Activated CD8-positive, alpha-beta memory T cell treated with anti-CD3 and anti-CD28 coated beads for 36 hours (primary cell): ENCODE measurements around the gene BPIFA2. TPM values are rescaled to one million over a fixed set of nuclear protein-coding genes. Genes with fewer than 3 reads are reported as not detected.
"Not testable (repeated sequence)": the region's sequence is repeated elsewhere in the genome, so short reads cannot be mapped to it uniquely, and the experiment has no call there.

Experiments
- CTCF ChIA-PET: fragments of 350-600 bp; sonication (Branson Sonifier 250); formaldehyde crosslinking; loops from one replicate; lab custom pipeline; 2021; ENCODE audit warnings: antibody characterized with exemption; lab: Charles Lee
- POLR2A ChIA-PET: fragments of 350-600 bp; sonication (Branson Sonifier 250); formaldehyde crosslinking; loops from one replicate; lab custom pipeline; 2021; ENCODE audit warnings: antibody characterized with exemption; lab: Charles Lee
- total RNA-seq, 2 experiments: library from RNA; stranded (reverse); gene quantifications; one replicate each; pipeline ENCODE4 v1.2.3, GENCODE V29; 2021

Gene BPIFA2
- total RNA-seq, 2 experiments from 2014 or later = not detected

DNA sequence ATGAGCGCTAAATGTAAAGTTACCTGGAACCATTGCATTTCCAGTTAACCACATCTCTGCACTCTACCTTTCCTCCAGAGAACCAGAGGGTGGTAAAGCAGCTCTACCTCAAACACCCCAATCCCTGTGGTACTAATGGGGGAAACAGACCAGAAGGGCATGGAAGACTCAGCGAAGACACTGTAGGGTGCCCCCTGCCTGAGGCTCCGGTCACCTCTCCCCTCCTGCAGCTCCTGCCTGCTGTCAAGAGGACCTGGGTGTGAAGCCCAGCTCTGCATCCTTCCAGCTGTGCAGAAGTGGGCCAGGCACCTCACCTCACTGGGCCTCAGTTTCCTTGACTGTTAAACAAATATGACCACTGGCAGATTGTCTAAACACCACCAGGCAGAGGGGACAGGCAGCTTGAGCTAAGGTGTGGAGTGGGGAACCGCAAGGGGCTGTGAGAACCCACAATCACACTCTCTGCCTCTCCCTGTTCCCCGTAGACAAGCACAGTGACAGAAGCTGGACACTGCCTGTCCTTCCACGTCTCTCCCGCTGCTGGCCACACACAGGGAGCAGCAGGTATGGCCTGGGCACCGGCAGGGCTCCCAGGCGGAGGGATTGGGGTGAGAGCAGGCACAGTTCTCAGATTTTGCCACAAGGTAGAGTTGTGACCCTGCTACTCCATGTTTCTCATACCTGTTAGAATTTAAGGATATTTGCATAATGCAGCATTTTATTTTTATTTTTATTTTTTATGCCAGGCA is 9.1 kb upstream of the BPIFA2 start:
- CTCF ChIA-PET = no interaction called here
- POLR2A ChIA-PET = no interaction called here

DNA sequence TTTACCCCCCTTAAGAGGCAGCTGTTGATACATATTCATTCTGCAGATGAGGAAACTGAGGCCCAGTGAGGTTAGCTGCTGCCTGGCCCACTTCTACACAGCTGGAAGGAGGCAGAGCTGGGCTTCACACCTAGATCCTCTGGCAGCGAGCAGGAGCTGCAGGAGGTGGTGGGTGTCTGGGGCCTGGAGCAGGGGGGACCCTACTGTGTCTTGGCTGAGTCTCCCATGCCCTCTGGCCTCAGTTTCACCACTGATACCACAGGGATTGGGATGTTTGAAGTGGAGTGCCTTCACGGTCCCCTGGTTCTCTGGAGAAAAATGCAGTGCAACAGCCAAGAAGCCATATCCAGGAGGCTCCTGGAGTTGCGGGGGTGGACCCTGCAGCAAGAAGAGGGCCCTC is 8.2 kb upstream of the BPIFA2 start:
- POLR2A ChIA-PET = no interaction called here
- CTCF ChIA-PET = no interaction called here

DNA sequence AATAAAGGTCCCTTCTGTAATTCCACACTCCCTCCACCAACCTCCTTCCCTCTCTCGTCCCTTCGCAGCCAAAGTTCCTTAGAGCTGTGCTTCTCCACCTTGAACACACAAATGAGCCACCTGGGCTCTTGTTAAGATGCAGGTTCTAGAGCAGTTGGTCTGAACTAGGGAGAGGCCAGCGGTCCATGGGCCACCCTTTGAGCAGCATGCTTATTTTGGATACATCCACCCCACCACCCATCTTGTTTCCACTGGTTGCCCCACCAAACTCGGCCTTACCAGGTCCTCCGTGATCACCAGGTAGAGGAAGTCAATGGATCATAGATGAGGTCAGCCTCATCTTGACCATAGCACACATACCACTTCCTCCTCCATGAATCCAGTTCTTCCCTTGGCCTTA is 7.3 kb upstream of the BPIFA2 start:
- ChIA-PET CTCF (no interaction called here), POLR2A (no interaction called here)

DNA sequence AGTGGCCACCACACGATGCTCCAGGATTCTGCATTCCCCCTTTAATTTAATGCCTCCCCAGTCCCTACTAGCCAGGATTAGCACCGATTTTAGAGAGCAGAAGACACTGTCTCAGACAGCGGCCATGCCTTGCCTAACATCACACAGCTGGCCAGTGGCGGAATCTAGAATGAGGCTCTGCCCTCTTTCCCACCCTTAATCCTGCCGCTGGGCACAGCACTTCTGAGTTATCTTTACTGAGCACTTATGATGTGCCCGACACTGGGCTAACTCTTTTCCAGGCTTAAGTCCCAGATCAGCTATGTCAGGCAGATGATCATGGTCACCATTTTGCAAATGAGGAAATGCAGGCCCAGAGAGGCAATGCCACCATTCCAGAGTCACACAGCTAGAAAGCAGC is 5.6 kb upstream of the BPIFA2 start:
- POLR2A ChIA-PET = no interaction called here
- CTCF ChIA-PET = no interaction called here

DNA sequence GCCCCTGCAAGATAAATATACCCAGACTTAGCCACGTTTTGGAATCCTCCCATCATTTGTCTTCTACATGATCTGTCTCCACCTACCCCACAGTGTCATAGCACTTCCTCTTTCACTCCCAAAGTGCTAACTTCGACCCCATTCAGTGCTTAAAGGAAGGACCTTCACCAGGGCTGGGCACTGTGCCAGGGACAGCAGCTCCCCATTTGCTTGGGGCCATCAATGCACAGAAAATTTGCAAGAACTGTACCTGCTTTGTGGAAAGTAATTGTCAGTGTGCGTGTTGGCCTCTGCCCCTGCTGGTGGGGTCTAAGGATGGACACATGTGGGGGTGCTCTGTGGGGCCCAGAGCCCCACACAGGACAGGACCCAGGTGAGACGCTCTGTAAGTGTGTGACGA is 5.2 kb upstream of the BPIFA2 start:
- ChIA-PET CTCF (no interaction called here), POLR2A (no interaction called here)

DNA sequence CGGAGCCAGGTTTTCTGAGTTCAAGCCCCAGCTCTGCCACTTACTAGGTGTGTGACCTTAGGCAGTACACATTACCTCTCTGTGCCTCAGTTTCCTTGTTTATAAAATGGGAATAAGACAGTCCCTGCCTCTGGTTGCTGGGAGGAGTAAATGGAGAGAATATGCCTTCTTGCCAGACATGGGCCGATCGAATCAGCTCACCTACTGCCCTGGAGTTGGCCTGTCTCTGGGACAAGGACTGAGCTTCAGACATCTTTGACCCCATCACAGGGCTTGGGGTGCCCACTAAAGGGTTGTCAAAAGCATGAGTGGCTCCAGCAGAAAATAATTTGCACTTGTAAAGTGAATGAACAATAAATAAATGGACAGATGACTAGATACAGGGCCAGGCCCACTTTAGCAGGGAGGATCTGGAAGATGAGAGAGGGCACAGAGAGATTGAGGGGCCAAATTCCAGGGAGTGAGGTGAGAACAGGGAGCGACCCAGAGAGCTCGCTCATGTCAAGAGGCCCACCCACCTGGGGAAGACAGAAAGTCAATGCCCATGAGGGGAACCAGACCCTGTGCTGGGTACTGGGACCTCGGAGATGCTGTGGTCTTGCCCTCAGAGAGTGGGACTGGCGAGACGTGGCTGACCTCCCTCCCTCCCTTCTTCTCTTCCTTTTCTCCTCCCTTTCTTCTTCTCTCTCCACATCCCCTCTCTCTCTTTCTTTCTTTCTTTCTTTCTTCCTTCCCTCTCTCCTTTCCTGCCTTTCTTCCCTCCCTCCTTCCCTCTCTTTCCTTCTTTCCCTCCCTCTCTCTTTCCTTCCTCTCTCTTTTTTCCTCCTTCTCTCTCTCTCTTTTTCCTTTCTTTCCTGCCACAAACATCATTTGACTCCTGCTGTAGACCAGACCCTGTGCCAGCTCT is 3.9 kb upstream of the BPIFA2 start:
- CTCF ChIA-PET = no interaction called here
- POLR2A ChIA-PET = no interaction called here

DNA sequence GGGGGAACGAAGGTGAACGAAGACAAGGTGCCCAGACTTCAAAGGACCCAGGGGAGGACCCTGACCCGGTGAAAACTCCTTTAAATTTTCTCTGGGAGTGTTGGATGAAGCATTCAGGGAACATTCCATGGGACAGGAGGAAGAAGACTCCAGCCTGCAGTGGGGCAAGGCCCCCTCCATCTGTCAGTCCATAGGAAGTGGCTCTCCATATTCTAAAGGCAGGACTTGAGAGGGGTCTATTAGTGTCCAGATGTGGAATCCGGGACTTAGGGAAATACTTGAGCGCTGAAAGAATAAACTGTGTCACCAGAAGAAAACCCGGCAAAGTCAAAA is 3.2 kb upstream of the BPIFA2 start:
- ChIA-PET CTCF (no interaction called here), POLR2A (no interaction called here)

DNA sequence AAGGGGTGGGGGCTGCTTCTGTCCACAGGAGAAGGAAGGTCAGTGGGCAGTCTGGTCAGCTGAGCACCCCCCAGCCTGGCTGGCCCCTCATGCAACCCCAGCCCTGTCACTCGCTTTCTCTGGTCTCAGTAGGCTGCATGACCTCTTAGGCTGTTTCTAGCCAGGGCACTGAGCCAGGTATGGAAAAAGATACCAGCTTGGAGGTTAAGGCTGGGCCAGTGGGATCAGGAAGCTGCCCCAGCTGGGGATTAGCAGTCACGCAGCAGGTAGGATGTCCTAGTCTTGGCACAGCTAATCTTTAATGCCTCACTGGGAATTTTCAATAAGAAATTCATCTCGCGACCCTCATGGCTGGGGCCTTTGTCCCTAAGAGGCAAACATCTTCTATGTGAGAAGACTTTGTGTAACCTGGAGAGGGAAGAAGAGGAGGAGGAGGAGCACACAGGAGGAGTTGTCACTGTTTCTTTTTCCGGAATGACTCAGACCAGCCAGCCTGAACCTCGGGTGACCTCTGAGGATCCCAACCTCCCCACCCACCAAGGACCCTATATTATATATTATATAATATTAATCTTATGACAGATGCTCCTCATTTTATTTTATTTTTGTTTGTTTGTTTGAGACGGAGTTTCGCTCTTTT is 2.4 kb upstream of the BPIFA2 start:
- ChIA-PET CTCF (no interaction called here), POLR2A (no interaction called here)

DNA sequence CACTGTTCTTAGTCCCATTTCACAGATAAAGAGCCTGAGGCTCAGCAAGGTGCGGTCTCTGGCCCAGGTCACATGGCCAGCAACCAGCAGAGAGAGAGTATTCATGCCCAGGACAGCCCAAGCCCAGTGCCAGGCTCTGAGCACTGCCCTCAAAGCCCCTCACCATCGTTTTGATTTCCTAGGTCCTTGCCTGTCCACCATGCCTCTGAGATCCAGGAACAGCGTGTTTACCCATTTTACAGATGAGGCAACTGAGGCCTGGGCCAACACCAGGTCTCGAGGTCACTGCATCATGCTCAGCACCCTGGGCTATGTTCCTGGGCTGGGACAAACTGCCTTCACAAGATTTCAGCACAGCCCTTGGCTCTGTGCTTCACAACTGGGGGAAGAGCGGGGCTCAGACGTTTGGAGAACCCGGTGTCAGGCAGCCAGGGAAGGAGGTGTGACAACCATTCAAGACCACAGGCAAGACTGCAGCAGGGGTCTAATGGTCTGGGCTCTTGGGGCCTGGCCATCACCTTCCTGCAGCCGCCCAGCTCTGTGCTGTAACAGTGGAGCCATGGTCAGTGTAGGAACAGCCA is 1.3 kb upstream of the BPIFA2 start:
- POLR2A ChIA-PET = no interaction called here
- CTCF ChIA-PET = no interaction called here

DNA sequence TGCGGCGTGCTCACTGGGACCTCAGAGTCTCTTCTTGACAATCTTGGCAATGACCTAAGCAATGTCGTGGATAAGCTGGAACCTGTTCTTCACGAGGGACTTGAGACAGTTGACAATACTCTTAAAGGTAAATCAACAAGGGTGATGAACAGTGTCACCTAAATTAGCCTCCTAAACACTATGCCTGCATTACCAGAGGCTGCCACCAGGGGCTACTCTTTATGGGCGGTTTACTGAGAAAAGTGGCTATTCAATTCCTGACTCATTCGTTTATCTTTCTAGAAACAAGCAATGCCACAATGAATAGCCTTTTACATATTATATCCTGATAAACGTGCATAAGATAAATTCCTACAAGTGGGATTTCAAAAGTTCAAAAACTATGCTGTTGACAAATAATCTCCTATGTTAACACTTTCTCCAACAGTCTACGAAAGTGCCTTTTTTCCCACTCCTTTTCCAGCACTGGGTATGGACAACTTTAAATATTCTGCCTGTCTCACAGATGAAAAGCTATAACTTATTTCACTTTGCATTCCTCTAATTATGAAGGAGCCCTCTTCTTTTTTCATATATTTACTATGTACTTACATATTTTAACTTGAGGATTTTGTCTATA is 1.3 kb downstream of the BPIFA2 start:
- ChIA-PET CTCF (no interaction called here), POLR2A (no interaction called here)

DNA sequence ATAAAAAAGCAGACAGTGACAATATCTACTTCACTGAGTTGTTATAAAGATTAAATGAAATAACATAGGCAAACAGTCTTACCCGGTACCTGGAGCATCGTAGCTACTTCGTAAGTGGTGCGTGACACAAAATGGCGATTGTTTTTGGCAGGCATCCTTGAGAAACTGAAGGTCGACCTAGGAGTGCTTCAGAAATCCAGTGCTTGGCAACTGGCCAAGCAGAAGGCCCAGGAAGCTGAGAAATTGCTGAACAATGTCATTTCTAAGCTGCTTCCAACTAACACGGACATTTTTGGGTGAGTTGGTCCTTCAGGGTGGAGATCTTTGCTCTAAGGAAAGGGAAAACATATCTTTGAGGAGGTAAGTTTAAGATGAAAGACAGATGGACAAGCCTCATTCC is 4.8 kb downstream of the BPIFA2 start:
- CTCF ChIA-PET = no interaction called here
- POLR2A ChIA-PET = no interaction called here

DNA sequence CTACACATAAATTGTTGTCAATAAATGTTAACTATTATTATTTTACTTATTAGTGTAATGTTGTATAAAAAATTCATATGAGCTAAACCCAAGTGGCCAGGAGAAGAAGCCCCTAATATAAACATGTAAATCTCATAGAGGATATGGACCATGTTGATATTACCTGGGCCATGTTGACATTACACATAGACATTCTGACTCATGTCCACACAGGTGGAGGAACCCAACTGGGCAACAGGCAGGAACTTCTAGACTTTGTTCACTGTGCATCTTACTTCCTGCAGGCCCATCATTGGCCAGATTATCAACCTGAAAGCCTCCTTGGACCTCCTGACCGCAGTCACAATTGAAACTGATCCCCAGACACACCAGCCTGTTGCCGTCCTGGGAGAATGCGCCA is 7.2 kb downstream of the BPIFA2 start:
- ChIA-PET POLR2A (no interaction called here), CTCF (no interaction called here)

DNA sequence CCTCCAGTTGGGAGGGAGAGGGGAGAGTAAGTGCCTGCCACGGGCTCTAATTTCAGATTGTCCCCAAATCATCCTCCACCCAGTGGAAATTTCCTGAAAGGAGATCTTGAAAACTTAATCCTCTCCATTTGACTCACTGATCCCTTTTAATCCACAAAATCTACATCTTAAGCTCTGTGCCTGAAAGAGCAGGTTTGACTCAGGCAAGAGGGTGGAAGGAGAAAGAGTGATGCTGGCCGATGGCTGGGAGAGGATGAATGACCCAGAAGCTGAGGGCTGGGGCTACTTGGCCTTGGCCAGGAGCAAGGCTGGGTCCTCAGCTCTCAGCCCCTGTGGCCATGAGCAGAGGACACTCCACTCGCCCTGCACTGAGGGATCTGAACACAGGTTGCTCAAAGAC is 8.1 kb downstream of the BPIFA2 start:
- CTCF ChIA-PET = no interaction called here
- POLR2A ChIA-PET = no interaction called here

DNA sequence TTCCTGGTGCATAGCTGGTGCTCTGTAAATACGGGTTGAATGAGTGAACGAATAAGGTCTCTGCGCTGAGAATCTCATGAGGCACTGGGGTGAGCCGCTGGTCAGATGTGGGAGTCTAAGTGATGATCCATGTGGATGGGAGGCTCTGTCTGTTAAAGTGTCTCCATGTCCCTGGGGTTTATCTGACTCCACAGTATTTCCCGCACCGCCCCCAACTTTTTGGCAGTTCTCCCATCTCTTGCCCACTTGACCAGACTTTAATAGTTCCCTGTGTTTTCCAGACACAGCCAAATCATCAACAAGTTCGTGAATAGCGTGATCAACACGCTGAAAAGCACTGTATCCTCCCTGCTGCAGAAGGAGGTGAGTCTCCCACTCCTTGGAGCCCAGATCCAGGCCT is 9.9 kb downstream of the BPIFA2 start:
- ChIA-PET CTCF (no interaction called here), POLR2A (no interaction called here)

DNA sequence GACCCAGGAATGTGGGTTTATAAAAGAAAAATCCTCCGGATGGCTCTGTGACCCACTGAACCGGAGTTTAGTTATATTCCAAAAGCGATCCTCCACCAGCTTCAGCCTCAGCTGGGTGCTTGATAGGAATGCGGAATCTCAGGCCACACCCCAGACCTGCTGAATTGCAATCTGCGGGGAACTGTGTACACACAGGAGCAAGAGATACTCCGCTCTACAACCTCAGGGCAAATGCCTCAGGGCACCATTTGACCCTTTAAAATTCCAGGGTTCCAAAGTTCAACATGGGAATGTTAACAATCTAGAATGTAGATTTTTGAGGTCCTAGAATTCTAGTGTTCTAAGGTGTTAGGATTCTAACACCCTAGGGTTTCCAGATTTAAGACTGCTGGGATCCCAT is 10.8 kb downstream of the BPIFA2 start:
- POLR2A ChIA-PET = no interaction called here

DNA sequence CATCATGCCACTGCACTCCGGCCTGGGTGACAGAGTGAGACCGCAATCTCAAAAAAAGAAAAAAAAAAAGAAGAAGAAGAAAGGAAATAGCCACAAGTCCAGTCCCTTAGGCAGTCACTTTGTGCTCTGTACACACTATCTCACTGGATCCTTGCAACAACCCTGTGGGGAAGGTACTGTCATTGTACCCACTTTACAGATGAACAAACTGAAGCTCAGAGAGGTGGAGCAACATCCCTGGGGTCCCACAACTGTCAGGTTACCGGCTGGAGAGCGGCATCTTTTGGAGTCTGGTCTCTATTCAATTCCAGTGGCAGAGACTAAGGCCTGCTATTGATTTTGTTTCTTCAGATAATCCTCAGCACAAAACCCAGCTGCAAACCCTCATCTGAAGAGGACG is 12.2 kb downstream of the BPIFA2 start:
- CTCF ChIA-PET = no interaction called here
- POLR2A ChIA-PET = no interaction called here

More for the DNA sequence above, 10.8 kb downstream of the BPIFA2 start:
- CTCF ChIA-PET = no interaction called here

DNA sequence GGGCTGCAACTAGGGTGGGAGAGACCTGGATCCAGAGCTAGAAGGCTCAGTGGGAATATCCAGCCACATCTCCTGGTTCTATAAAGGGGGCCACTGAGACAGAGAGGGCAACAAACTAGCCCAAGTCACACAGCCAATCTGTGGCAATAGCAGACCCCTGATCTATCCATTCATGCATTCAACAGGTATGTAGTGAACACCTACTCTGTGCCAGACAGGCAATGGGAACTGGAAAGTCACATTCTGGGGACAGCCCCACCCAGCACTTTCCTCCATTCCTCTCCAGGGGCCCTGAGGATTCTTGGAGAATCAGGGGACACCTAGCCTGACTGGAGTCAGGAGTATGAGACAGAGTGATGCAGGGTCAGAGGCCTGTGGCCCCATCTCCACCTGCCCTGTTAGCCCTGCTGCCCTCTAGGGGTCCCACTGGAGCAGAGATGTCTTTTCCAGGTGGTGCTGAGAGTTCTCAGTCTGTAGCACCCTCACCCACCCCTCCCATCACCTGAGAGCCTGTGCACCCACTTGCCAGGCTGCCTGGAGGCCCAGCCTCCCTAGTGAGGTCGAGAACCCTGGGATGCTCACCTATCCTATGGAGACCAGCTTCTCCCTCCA is 13.6 kb downstream of the BPIFA2 start:
- ChIA-PET CTCF (no interaction called here), POLR2A (no interaction called here)

DNA sequence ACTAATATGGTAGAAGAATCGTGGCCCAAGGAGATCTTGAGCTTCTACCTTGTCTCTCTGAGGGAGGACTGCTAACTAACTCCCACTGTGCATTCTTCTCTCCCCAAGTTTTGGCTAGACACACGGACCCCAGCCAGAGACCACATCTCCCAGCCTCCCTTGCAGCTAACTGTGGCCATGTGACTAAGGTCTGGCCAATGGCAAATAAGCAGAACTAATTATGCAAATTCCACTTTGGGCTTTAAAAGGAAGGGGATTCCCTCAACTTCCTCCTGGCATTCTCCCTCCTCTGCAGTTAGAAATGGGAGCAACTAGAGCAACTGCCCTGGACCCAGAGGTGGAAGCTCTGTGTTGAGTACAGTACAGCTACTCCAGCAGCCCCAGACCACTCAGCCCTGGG is 15.4 kb downstream of the BPIFA2 start:
- CTCF ChIA-PET = no interaction called here
- POLR2A ChIA-PET = no interaction called here

DNA sequence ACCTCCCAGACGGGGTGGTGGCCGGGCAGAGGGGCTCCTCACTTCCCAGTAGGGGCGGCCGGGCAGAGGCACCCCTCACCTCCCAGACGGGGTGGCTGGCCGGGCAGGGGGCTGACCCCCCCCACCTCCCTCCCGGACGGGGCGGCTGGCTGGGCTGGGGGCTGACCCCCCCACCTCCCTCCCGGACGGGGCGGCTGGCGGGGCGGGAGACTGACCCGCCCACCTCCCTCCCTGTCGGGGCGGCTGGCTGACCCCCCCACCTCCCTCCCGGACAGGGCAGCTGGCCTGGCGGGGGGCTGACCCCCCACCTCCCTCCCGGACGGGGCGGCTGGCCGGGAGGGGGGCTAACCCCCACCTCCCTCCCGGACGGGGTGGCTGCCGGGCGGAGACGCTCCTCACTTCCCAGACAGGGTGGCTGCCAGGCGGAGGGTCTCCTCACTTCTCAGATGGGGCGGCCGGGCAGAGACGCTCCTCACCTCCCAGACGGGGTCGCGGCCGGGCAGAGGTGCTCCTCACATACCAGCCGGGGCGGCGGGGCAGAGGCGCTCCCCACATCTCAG is 17.2 kb downstream of the BPIFA2 start:
- POLR2A ChIA-PET, CTCF ChIA-PET: not testable (repeated sequence)
